CD4-positive, alpha-beta T cell treated with Interleukin-17A for 1 hour (primary cell): ENCODE data around the gene GLMN.

ENCODE experiments used
- DNase-seq: peaks from one replicate; pipeline ENCODE4 v3.0.0-alpha.2; 2020

GLMN gene

GRCh38 chr1:92298573-92299476 lies at the start of gene GLMN, which contains the start of gene RPAP2:
Gene GLMN, minus strand, starts transcription at chr1:92298987. Its CDS starts 988 bp downstream, at chr1:92297999.
Gene RPAP2, plus strand, starts transcription at chr1:92299059. Its CDS starts 15 bp downstream, at chr1:92299074.
- peak; percentile 76 for DNase-seq

GRCh38 chr1:92346866-92347640 lies 48.3 kb upstream of the GLMN start:
- DNase-seq, result no peak

GRCh38 chr1:92343061-92343460 lies 44.3 kb upstream of the GLMN start:
- no peak for DNase-seq

GRCh38 chr1:92342401-92342800 lies 43.6 kb upstream of the GLMN start:
- no peak for DNase-seq

- no peak for DNase-seq
Observed at GRCh38 chr1:92340154-92340553, 41.4 kb upstream of the GLMN start.

GRCh38 chr1:92333668-92334067 lies 34.9 kb upstream of the GLMN start:
- no peak for DNase-seq

- no peak for DNase-seq
Observed at GRCh38 chr1:92329347-92330129, 30.8 kb upstream of the GLMN start.

GRCh38 chr1:92327794-92328193 lies 29.0 kb upstream of the GLMN start:
- no peak for DNase-seq

GRCh38 chr1:92326681-92327080 lies 27.9 kb upstream of the GLMN start:
- DNase-seq, result no peak

- DNase-seq, result no peak
Observed at GRCh38 chr1:92324784-92325183, 26.0 kb upstream of the GLMN start.

- no peak for DNase-seq
Observed at GRCh38 chr1:92323473-92324453, 25.0 kb upstream of the GLMN start.

- peak; percentile 58 for DNase-seq
Observed at GRCh38 chr1:92317836-92318493, 19.2 kb upstream of the GLMN start.

- DNase-seq, result peak; percentile 76
Observed at GRCh38 chr1:92315766-92316599, 17.2 kb upstream of the GLMN start.

GRCh38 chr1:92314024-92314423 lies 15.2 kb upstream of the GLMN start:
- no peak for DNase-seq

GRCh38 chr1:92310185-92310597 lies 11.4 kb upstream of the GLMN start:
- peak; percentile 56 for DNase-seq

- DNase-seq, result no peak
Observed at GRCh38 chr1:92307980-92308379, 9.2 kb upstream of the GLMN start.

GRCh38 chr1:92306020-92306419 lies 7.2 kb upstream of the GLMN start:
- DNase-seq, result no peak

GRCh38 chr1:92301021-92301420 lies 2.2 kb upstream of the GLMN start:
- DNase-seq, result no peak

- no peak for DNase-seq
Observed at GRCh38 chr1:92299477-92300150, 827 bp upstream of the GLMN start.

- DNase-seq, result no peak
Observed at GRCh38 chr1:92298213-92298572, 594 bp downstream of the GLMN start.
